Uterine smooth muscle cell (primary cell): ENCODE measurements around the gene MC4R. TPM values are rescaled to one million over a fixed set of nuclear protein-coding genes. Genes with fewer than 3 reads are reported as not detected.

Experiments used
- total RNA-seq: library from RNA; depleted of rRNA; stranded (reverse); fragments of >200 nt; gene quantifications from 2 replicates; pipeline ENCODE4 v1.2.3, GENCODE V29; 2014

MC4R gene
- total RNA-seq = not detected in 2 replicates

GRCh38 chr18:60372596-60372995 is at the start of gene MC4R:
TSS of gene MC4R (minus strand) at chr18:60372775. CDS start at chr18:60372349, 426 bp downstream.

